ENCODE measurements around the gene KLHDC10.
"Not testable (repeated sequence)": the region's sequence is repeated elsewhere in the genome, so short reads cannot be mapped to it uniquely, and the experiment has no call there.

The KLHDC10 gene

GRCh38 chr7:130069978-130070860 is at the start of gene KLHDC10:
Gene KLHDC10, plus strand, starts transcription at chr7:130070534. Its CDS starts 110 bp downstream, at chr7:130070644.
- DNase-seq: peak; percentile 91 to 98

- no peak for DNase-seq
These were observed 49.1 kb upstream of the KLHDC10 start for GRCh38 chr7:130021105-130021834.

- DNase-seq: no peak
These were observed 48.2 kb upstream of the KLHDC10 start for GRCh38 chr7:130022115-130022514.

- DNase-seq: no peak
These were observed 47.6 kb upstream of the KLHDC10 start for GRCh38 chr7:130022623-130023175.

- DNase-seq: no peak
These were observed 45.9 kb upstream of the KLHDC10 start for GRCh38 chr7:130024390-130024789.

GRCh38 chr7:130032698-130033097 is 37.6 kb upstream of the KLHDC10 start:
- DNase-seq: no peak

GRCh38 chr7:130037703-130038102 is 32.6 kb upstream of the KLHDC10 start:
- DNase-seq: no peak

GRCh38 chr7:130040576-130040975 is 29.8 kb upstream of the KLHDC10 start:
- no peak for DNase-seq

- no peak for DNase-seq
These were observed 22.5 kb upstream of the KLHDC10 start for GRCh38 chr7:130047831-130048230.

- DNase-seq: no peak
These were observed 21.4 kb upstream of the KLHDC10 start for GRCh38 chr7:130048906-130049305.

GRCh38 chr7:130052250-130052649 is 18.1 kb upstream of the KLHDC10 start:
- DNase-seq: not testable (repeated sequence)

GRCh38 chr7:130055198-130055597 is 15.1 kb upstream of the KLHDC10 start:
- not testable (repeated sequence) for DNase-seq

GRCh38 chr7:130062246-130062645 is 8.1 kb upstream of the KLHDC10 start:
- no peak for DNase-seq

- peak; percentile 7 to 24 for DNase-seq
These were observed 7.3 kb upstream of the KLHDC10 start for GRCh38 chr7:130063036-130063435.

GRCh38 chr7:130064580-130064926 is 5.8 kb upstream of the KLHDC10 start:
- not testable (repeated sequence) for DNase-seq

GRCh38 chr7:130065500-130066152 is 4.7 kb upstream of the KLHDC10 start:
- no peak for DNase-seq

GRCh38 chr7:130069179-130069977 is 956 bp upstream of the KLHDC10 start:
- DNase-seq: no peak

GRCh38 chr7:130070861-130071622 is 708 bp downstream of the KLHDC10 start:
- DNase-seq: no peak

GRCh38 chr7:130071701-130072622 is 1.6 kb downstream of the KLHDC10 start:
- peak; percentile 13 to 23 for DNase-seq

- DNase-seq: no peak
These were observed 9.6 kb downstream of the KLHDC10 start for GRCh38 chr7:130079846-130080394.
